GM23338 (cell line): ENCODE measurements around the gene ACY1. TPM values are rescaled to one million over a fixed set of nuclear protein-coding genes. Genes with fewer than 3 reads are reported as not detected.

Experiments used
- ATAC-seq: fragments of 200-7000 bp; cut with Tn5 transposase; 3 replicates; pipeline ENCODE4 v1.9.1; 2020
- DNase-seq: peaks from one replicate; pipeline ENCODE4 v3.0.0-alpha.2; 2015; ENCODE audit warnings: low spot score
- H2AFZ ChIP-seq: fragments of 200-600 bp; sonication (generic); 2 replicates; pipeline ENCODE4 v1.8.0; 2016; ENCODE audit warnings: antibody characterized with exemption, mild to moderate bottlenecking, moderate library complexity
- H3F3A ChIP-seq: fragments of 200-600 bp; sonication (generic); replicated peaks from 2 replicates; pipeline ENCODE4 v1.8.0; 2017; ENCODE audit warnings: antibody characterized with exemption, mixed run types, low read depth
- H3K27ac ChIP-seq: fragments of 200-600 bp; sonication (generic); 2 replicates; pipeline ENCODE4 v1.6.1; 2016; ENCODE audit warnings: low read depth
- H3K27me3 ChIP-seq: fragments of 200-600 bp; sonication (generic); 2 replicates; pipeline ENCODE4 v1.8.0; 2016; ENCODE audit warnings: mild to moderate bottlenecking, mixed run types, moderate library complexity; ENCODE audit not compliant: insufficient read depth
- H3K36me3 ChIP-seq: fragments of 200-600 bp; sonication (generic); 2 replicates; pipeline ENCODE4 v1.8.0; 2016; ENCODE audit warnings: mild to moderate bottlenecking; ENCODE audit not compliant: insufficient read depth
- H3K4me1 ChIP-seq: fragments of 200-600 bp; sonication (generic); 2 replicates; pipeline ENCODE4 v1.8.0; 2016; ENCODE audit warnings: mild to moderate bottlenecking, moderate library complexity; ENCODE audit not compliant: insufficient read depth
- H3K4me2 ChIP-seq: fragments of 200-600 bp; sonication (generic); 2 replicates; pipeline ENCODE4 v1.7.1; 2017; ENCODE audit warnings: mixed run types
- H3K4me3 ChIP-seq: fragments of 200-600 bp; sonication (generic); 2 replicates; pipeline ENCODE4 v1.6.1; 2016; ENCODE audit warnings: mixed run types
- H3K79me2 ChIP-seq: fragments of 200-600 bp; sonication (generic); replicated peaks from 2 replicates; pipeline ENCODE4 v1.8.0; 2017; ENCODE audit warnings: mild to moderate bottlenecking; ENCODE audit not compliant: insufficient read depth
- H3K9me2 ChIP-seq: fragments of 200-600 bp; sonication (generic); 2 replicates; pipeline ENCODE4 v1.8.0; 2017; ENCODE audit not compliant: insufficient read depth
- H4K20me1 ChIP-seq: fragments of 200-600 bp; sonication (generic); replicated peaks from 2 replicates; pipeline ENCODE4 v1.8.0; 2017; ENCODE audit warnings: mild to moderate bottlenecking; ENCODE audit not compliant: insufficient read depth
- H3K27ac Mint-ChIP-seq: 2 replicates; pipeline ENCODE4 v1.8.0; 2020; ENCODE audit warnings: inconsistent platforms, mild to moderate bottlenecking, moderate library complexity, mixed read lengths
- H3K27me3 Mint-ChIP-seq: 3 replicates; pipeline ENCODE4 v1.8.0; 2022; ENCODE audit warnings: low read depth, mild to moderate bottlenecking, moderate library complexity, mixed read lengths, inconsistent platforms; ENCODE audit not compliant: insufficient read depth, poor library complexity
- H3K36me3 Mint-ChIP-seq: 3 replicates; pipeline ENCODE4 v1.8.0; 2021; ENCODE audit warnings: low read depth, mild to moderate bottlenecking, inconsistent platforms, moderate library complexity, mixed read lengths
- H3K4me1 Mint-ChIP-seq: 3 replicates; pipeline ENCODE4 v1.8.0; 2020; ENCODE audit warnings: mild to moderate bottlenecking, inconsistent platforms, mixed read lengths
- H3K4me3 Mint-ChIP-seq: 3 replicates; pipeline ENCODE4 v1.8.0; 2021; ENCODE audit warnings: moderate library complexity, mild to moderate bottlenecking, inconsistent platforms, mixed read lengths
- H3K9me3 Mint-ChIP-seq: 3 replicates; pipeline ENCODE4 v1.8.0; 2020; ENCODE audit warnings: moderate library complexity, mild to moderate bottlenecking, inconsistent platforms, mixed read lengths
- CREB1 ChIP-seq: fragments of 250-450 bp; sonication (Bioruptor Pico); IDR thresholded peaks from 2 replicates; pipeline ENCODE4 v1.5.0; 2020; ENCODE audit warnings: low read depth, mild to moderate bottlenecking, moderate library complexity
- EZH2 ChIP-seq: fragments of 200-600 bp; sonication (generic); IDR thresholded peaks from one replicate; pipeline ENCODE4 v1.8.0; 2017; ENCODE audit warnings: antibody characterized with exemption, mild to moderate bottlenecking, low read depth; ENCODE audit not compliant: unreplicated experiment
- EZH2phosphoT487 ChIP-seq: fragments of 200-600 bp; sonication (generic); IDR thresholded peaks from one replicate; pipeline ENCODE4 v1.8.1; 2018; ENCODE audit warnings: antibody characterized with exemption; ENCODE audit not compliant: unreplicated experiment
- JUNB ChIP-seq: IDR thresholded peaks from one replicate; pipeline ENCODE4 v1.6.1; 2016; ENCODE audit warnings: antibody characterized with exemption; ENCODE audit not compliant: unreplicated experiment
- NANOG ChIP-seq: IDR thresholded peaks from 2 replicates; pipeline ENCODE4 v1.6.1; 2016; ENCODE audit warnings: antibody characterized with exemption, borderline replicate concordance
- POLR2AphosphoS5 ChIP-seq: IDR thresholded peaks from 2 replicates; pipeline ENCODE4 v1.6.1; 2016; ENCODE audit warnings: antibody characterized with exemption, low read depth
- REST ChIP-seq: IDR thresholded peaks from one replicate; pipeline ENCODE4 v1.6.1; 2018; ENCODE audit warnings: antibody characterized with exemption; ENCODE audit not compliant: unreplicated experiment
- STAT1 ChIP-seq: IDR thresholded peaks from one replicate; pipeline ENCODE4 v1.6.1; 2016; ENCODE audit warnings: antibody characterized with exemption; ENCODE audit not compliant: unreplicated experiment
- ZNF114 ChIP-seq: fragments of 250-450 bp; sonication (Bioruptor Pico); IDR thresholded peaks from 2 replicates; pipeline ENCODE4 v1.5.0; 2020; ENCODE audit warnings: mild to moderate bottlenecking, moderate library complexity
- ZNF331 ChIP-seq: fragments of 250-450 bp; sonication (Bioruptor Pico); IDR thresholded peaks from 2 replicates; pipeline ENCODE4 v1.5.0; 2020; ENCODE audit warnings: low read depth, mild to moderate bottlenecking, moderate library complexity
- ZNF462 ChIP-seq: fragments of 250-450 bp; sonication (Bioruptor Pico); IDR thresholded peaks from 2 replicates; pipeline ENCODE4 v1.5.0; 2020; ENCODE audit warnings: mild to moderate bottlenecking, moderate library complexity
- polyA plus RNA-seq: library from polyadenylated mRNA; unstranded; fragments of >200 nt; fragmentation: Nextera tagmentation; extraction: Ambion mirVana; gene quantifications from 2 replicates; pipeline ENCODE4 v1.2.1, GENCODE V29; 2016
- total RNA-seq: library from RNA; depleted of rRNA; stranded (reverse); fragments of >200 nt; shearing (Covaris generic); gene quantifications from 2 replicates; pipeline ENCODE4 v1.2.3, GENCODE V29; 2014
- TF ChIP-seq, protein P1 (sequence below): IDR thresholded peaks from 2 replicates; pipeline ENCODE4 v1.6.1; 2016; ENCODE audit warnings: antibody characterized with exemption
- TF ChIP-seq, protein P2 (sequence below), 2 experiments: fragments of 200-600 bp in 1 of 2; sonication (generic) in 1 of 2; conservative IDR thresholded peaks; 2 replicates each; pipeline versions ENCODE4 v1.5.1 to v1.6.1; 2016 to 2017; ENCODE audit warnings: antibody characterized with exemption in 2 of 2, low read depth in 2 of 2, mild to moderate bottlenecking in 2 of 2, moderate library complexity in 1 of 2

ACY1 gene
- total and polyA plus RNA-seq, 2 experiments from 2014 or later: 38.4 to 62.8 TPM

DNA sequence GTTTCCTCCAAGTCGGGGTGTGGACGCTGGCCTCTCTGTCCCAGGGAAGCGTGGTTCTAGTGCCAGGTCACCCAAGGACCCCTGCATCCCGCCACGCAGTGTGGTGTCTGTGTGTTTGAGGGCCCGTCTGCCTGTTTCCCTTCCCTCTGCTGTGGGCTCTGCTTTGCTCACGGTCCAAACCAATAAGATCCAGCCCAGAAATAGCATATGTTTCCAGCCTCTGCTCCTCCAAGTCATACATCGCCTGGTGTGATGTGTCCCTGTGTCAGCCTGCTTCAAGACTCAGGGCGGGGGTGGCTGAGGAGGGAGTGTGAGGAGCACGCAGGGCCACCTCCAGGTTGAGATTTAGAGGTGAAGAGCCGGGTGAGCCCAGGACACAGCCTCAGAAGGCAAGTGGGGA, 34.3 kb downstream of the ACY1 start:
- H3K9me3 Mint-ChIP-seq: no peaks in the 10 kb centered on the region
- TF ChIP-seq EZH2: no peak
- TF ChIP-seq STAT1: no peak
- no peak for TF ChIP-seq POLR2AphosphoS5
- TF ChIP-seq NANOG: no peak
- no peak for TF ChIP-seq ZNF331 (CRISPR knock-in tag)
- TF ChIP-seq JUNB: no peak
- TF ChIP-seq EZH2phosphoT487: no peak
- TF ChIP-seq, protein P1, sequence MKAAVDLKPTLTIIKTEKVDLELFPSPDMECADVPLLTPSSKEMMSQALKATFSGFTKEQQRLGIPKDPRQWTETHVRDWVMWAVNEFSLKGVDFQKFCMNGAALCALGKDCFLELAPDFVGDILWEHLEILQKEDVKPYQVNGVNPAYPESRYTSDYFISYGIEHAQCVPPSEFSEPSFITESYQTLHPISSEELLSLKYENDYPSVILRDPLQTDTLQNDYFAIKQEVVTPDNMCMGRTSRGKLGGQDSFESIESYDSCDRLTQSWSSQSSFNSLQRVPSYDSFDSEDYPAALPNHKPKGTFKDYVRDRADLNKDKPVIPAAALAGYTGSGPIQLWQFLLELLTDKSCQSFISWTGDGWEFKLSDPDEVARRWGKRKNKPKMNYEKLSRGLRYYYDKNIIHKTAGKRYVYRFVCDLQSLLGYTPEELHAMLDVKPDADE: no peak
- TF ChIP-seq ZNF462 (CRISPR knock-in tag): no peak
- TF ChIP-seq CREB1 (CRISPR knock-in tag): no peak
- TF ChIP-seq, protein P2, sequence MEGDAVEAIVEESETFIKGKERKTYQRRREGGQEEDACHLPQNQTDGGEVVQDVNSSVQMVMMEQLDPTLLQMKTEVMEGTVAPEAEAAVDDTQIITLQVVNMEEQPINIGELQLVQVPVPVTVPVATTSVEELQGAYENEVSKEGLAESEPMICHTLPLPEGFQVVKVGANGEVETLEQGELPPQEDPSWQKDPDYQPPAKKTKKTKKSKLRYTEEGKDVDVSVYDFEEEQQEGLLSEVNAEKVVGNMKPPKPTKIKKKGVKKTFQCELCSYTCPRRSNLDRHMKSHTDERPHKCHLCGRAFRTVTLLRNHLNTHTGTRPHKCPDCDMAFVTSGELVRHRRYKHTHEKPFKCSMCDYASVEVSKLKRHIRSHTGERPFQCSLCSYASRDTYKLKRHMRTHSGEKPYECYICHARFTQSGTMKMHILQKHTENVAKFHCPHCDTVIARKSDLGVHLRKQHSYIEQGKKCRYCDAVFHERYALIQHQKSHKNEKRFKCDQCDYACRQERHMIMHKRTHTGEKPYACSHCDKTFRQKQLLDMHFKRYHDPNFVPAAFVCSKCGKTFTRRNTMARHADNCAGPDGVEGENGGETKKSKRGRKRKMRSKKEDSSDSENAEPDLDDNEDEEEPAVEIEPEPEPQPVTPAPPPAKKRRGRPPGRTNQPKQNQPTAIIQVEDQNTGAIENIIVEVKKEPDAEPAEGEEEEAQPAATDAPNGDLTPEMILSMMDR (conservative IDR thresholded peaks at IDR 0.05; ENCODE audit: low read depth in 2 of 2): no peak
- TF ChIP-seq REST: no peak
- no peak for TF ChIP-seq ZNF114 (CRISPR knock-in tag)
- H3F3A ChIP-seq: no peaks in the 10 kb centered on the region
- H3K4me1 Mint-ChIP-seq: peaks cover 10% of the 10 kb centered on the region
- H3K4me2 ChIP-seq: no peak overlapping the region
- no peaks in the 10 kb centered on the region for H3K27me3 ChIP-seq
- H3K4me3 Mint-ChIP-seq: no peak overlapping the region
- no peak overlapping the region for H3K27ac ChIP-seq
- H3K36me3 Mint-ChIP-seq: no peaks in the 10 kb centered on the region
- DNase-seq (no peak), ATAC-seq (no peak)
- peaks cover 17% of the 10 kb centered on the region for H3K27me3 Mint-ChIP-seq
- H3K4me1 ChIP-seq: no peaks in the 10 kb centered on the region
- H3K9me2 ChIP-seq: no peaks in the 10 kb centered on the region
- no peak overlapping the region for H3K4me3 ChIP-seq
- H3K79me2 ChIP-seq: no peaks in the 10 kb centered on the region
- no peaks in the 10 kb centered on the region for H4K20me1 ChIP-seq
- no peak overlapping the region for H3K27ac Mint-ChIP-seq
- H2AFZ ChIP-seq: no peak overlapping the region
- H3K36me3 ChIP-seq: no peaks in the 10 kb centered on the region
